Mesendoderm (in vitro differentiated cells): Measurements from ENCODE around the gene CHCHD6.

ENCODE experiments used
- DNase-seq: peaks from one replicate; pipeline ENCODE4 v3.0.0; 2013
- H2AK5ac ChIP-seq: 2 replicates; pipeline ENCODE4 v1.6.1; 2013; ENCODE audit warnings: low read length, inconsistent platforms
- H2BK120ac ChIP-seq: 2 replicates; pipeline ENCODE4 v1.6.1; 2013; ENCODE audit warnings: low read depth, mild to moderate bottlenecking, low read length, moderate library complexity, mixed read lengths
- H2BK15ac ChIP-seq: replicated peaks from 2 replicates; pipeline ENCODE4 v1.6.1; 2013; ENCODE audit warnings: low read depth, mild to moderate bottlenecking, moderate library complexity
- H2BK5ac ChIP-seq: 2 replicates; pipeline ENCODE4 v1.6.1; 2013; ENCODE audit warnings: low read length, inconsistent platforms
- H3K18ac ChIP-seq: 2 replicates; pipeline ENCODE4 v1.6.1; 2013; ENCODE audit warnings: mild to moderate bottlenecking, low read length, mixed read lengths
- H3K23ac ChIP-seq: one replicate; pipeline ENCODE4 v1.6.1; 2013; ENCODE audit warnings: low read length
- H3K27ac ChIP-seq: 2 replicates; pipeline ENCODE4 v1.5.1; 2013; ENCODE audit warnings: low read depth, mild to moderate bottlenecking, inconsistent platforms, low read length, moderate library complexity
- H3K27me3 ChIP-seq: 2 replicates; pipeline ENCODE4 v1.6.1; 2013; ENCODE audit warnings: low read length, control low read depth, mild to moderate bottlenecking, inconsistent platforms; ENCODE audit not compliant: insufficient read depth, poor library complexity
- H3K36me3 ChIP-seq: 2 replicates; pipeline ENCODE4 v1.6.1; 2013; ENCODE audit warnings: low read length, inconsistent platforms; ENCODE audit not compliant: control insufficient read depth, insufficient read depth
- H3K4ac ChIP-seq: one replicate; pipeline ENCODE4 v1.6.1; 2013; ENCODE audit warnings: low read depth, mild to moderate bottlenecking, low read length, moderate library complexity
- H3K4me1 ChIP-seq: 2 replicates; pipeline ENCODE4 v1.6.1; 2013; ENCODE audit warnings: low read depth, low read length, inconsistent platforms; ENCODE audit not compliant: control insufficient read depth
- H3K4me2 ChIP-seq: 2 replicates; pipeline ENCODE4 v1.6.1; 2013; ENCODE audit warnings: low read length
- H3K4me3 ChIP-seq: 2 replicates; pipeline ENCODE4 v1.5.1; 2013; ENCODE audit warnings: mild to moderate bottlenecking, low read length
- H3K56ac ChIP-seq: one replicate; pipeline ENCODE4 v1.6.1; 2013; ENCODE audit warnings: low read length
- H3K79me1 ChIP-seq: 2 replicates; pipeline ENCODE4 v1.6.1; 2013; ENCODE audit warnings: low read length, inconsistent platforms
- H3K79me2 ChIP-seq: 2 replicates; pipeline ENCODE4 v1.6.1; 2013; ENCODE audit warnings: mild to moderate bottlenecking, low read length; ENCODE audit not compliant: control insufficient read depth, insufficient read depth
- H3K9ac ChIP-seq: 2 replicates; pipeline ENCODE4 v1.6.1; 2013; ENCODE audit warnings: low read length, inconsistent platforms
- H4K5ac ChIP-seq: one replicate; pipeline ENCODE4 v1.6.1; 2013; ENCODE audit warnings: low read length
- H4K8ac ChIP-seq: one replicate; pipeline ENCODE4 v1.6.1; 2013; ENCODE audit warnings: low read depth, mild to moderate bottlenecking, control low read depth, low read length, moderate library complexity
- WGBS: extraction: QIAGEN DNeasy Blood & Tissue Kit; methylation state at CpG from one replicate; pipeline ENCODE4 v1.1.7; 2013; ENCODE audit warnings: low lambda C conversion rate, missing lambda C conversion rate; ENCODE audit not compliant: insufficient coverage; ENCODE audit errors: extremely low coverage; 5-methylcytosine and 5-hydroxymethylcytosine counted together

The CHCHD6 gene

DNA sequence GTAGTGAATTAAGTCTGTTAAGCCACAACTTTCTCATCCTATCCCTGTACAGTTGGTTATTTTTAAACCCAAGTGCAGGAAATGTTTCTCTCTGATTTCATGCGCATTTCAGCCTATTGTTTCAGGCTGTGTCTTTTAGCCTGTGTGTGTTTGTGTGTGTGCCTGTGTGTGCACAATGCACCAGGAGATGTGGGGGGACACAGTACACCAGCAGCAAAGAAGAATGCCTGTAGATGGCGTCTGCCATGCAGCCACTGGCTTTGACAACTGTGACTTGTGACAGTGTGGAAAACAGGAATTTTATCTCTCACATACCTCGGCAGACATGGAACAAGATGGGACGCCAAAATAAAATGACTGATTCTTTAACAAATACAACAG lies 235.3 kb downstream of the CHCHD6 start:
- DNase-seq = peak; percentile 68
- Histone ChIP-seq H3K79me2 (no peaks in the 10 kb centered on the region), H3K36me3 (no peaks in the 10 kb centered on the region), H2BK15ac (no peak overlapping the region), H2BK120ac (no peak overlapping the region), H3K27ac (no peak overlapping the region), H3K23ac (no peak overlapping the region), H3K4ac (no peak overlapping the region), H3K79me1 (no peaks in the 10 kb centered on the region), H3K4me3 (no peak overlapping the region), H4K5ac (no peak overlapping the region), H2BK5ac (no peak overlapping the region), H3K4me1 (no peaks in the 10 kb centered on the region), H3K56ac (no peak overlapping the region), H3K9ac (no peak overlapping the region), H3K18ac (no peak overlapping the region), H2AK5ac (no peak overlapping the region), H3K4me2 (no peak overlapping the region), H3K27me3 (no peaks in the 10 kb centered on the region), H4K8ac (no peak overlapping the region)
- no CpG with 5 or more reads among the region's 4 CpGs for WGBS

DNA sequence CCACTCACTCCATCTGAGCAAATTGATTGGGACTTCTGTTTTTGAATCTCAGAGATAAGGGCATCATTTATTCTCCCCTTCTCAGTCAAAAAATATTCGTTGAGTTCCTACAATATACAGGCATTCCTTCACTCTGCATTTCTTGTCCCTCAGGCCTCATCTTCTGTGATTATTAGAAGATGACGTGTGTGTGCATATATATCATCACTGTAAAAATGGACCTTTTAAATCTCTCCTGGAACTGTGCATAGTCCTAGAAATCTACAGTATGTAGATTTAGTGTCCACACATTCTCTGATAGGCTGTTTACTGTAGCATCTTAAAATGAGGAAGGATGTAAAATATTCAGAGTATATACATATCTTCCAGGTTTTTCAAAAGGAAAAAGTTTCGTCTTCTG lies 235.7 kb downstream of the CHCHD6 start:
- no peak overlapping the region for H2BK5ac ChIP-seq
- no peaks in the 10 kb centered on the region for H3K4me1 ChIP-seq
- no peak overlapping the region for H3K56ac ChIP-seq
- no peak overlapping the region for H2AK5ac ChIP-seq
- H4K5ac ChIP-seq = no peak overlapping the region
- no peak overlapping the region for H3K4ac ChIP-seq
- no peaks in the 10 kb centered on the region for H3K27me3 ChIP-seq
- H4K8ac ChIP-seq = no peak overlapping the region
- H3K79me2 ChIP-seq = no peaks in the 10 kb centered on the region
- H3K4me3 ChIP-seq = no peak overlapping the region
- H3K23ac ChIP-seq = no peak overlapping the region
- no peak overlapping the region for H2BK120ac ChIP-seq
- H3K9ac ChIP-seq = no peak overlapping the region
- no peaks in the 10 kb centered on the region for H3K79me1 ChIP-seq
- H3K4me2 ChIP-seq = no peak overlapping the region
- no CpG with 5 or more reads among the region's 3 CpGs for WGBS
- no peaks in the 10 kb centered on the region for H3K36me3 ChIP-seq
- no peak for DNase-seq
- H3K27ac ChIP-seq = no peak overlapping the region
- H2BK15ac ChIP-seq = no peak overlapping the region
- H3K18ac ChIP-seq = no peak overlapping the region

DNA sequence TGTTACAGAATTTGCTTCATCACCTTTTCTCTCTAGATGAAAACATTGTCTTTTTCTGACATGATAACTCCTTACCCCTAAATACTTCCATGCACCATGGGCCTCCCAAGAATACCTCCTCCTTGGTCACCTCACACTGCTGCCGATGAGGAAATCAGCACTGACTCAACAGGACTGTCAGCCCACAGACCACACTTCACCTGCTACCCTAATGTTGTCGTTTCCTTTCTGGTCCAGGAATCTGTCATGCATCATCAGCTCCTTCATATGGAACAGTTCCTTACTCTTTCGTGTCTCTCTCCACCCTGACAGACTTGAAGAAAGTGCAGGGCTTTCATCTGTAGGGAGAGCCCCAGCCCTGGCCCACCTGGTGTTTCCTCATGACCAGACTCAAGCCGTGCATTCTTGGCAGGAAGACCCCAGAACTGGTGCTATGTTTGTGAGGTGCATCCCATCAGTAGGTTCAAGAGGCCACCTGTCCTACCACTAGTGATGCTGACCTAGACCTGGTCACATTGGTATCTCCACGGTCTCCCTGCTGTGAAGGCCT lies 237.8 kb downstream of the CHCHD6 start:
- no peak overlapping the region for H3K23ac ChIP-seq
- H3K9ac ChIP-seq = no peak overlapping the region
- no peak overlapping the region for H4K8ac ChIP-seq
- no peak for DNase-seq
- no peak overlapping the region for H3K4me2 ChIP-seq
- H3K4me1 ChIP-seq = no peaks in the 10 kb centered on the region
- no peaks in the 10 kb centered on the region for H3K79me1 ChIP-seq
- no CpG with 5 or more reads among the region's 5 CpGs for WGBS
- H3K36me3 ChIP-seq = no peaks in the 10 kb centered on the region
- H3K4ac ChIP-seq = no peak overlapping the region
- no peak overlapping the region for H3K4me3 ChIP-seq
- H3K27me3 ChIP-seq = no peaks in the 10 kb centered on the region
- no peaks in the 10 kb centered on the region for H3K79me2 ChIP-seq
- no peak overlapping the region for H2BK5ac ChIP-seq
- H2BK15ac ChIP-seq = no peak overlapping the region
- H2AK5ac ChIP-seq = no peak overlapping the region
- H4K5ac ChIP-seq = no peak overlapping the region
- no peak overlapping the region for H3K27ac ChIP-seq
- H3K18ac ChIP-seq = no peak overlapping the region
- H3K56ac ChIP-seq = no peak overlapping the region
- H2BK120ac ChIP-seq = no peak overlapping the region

DNA sequence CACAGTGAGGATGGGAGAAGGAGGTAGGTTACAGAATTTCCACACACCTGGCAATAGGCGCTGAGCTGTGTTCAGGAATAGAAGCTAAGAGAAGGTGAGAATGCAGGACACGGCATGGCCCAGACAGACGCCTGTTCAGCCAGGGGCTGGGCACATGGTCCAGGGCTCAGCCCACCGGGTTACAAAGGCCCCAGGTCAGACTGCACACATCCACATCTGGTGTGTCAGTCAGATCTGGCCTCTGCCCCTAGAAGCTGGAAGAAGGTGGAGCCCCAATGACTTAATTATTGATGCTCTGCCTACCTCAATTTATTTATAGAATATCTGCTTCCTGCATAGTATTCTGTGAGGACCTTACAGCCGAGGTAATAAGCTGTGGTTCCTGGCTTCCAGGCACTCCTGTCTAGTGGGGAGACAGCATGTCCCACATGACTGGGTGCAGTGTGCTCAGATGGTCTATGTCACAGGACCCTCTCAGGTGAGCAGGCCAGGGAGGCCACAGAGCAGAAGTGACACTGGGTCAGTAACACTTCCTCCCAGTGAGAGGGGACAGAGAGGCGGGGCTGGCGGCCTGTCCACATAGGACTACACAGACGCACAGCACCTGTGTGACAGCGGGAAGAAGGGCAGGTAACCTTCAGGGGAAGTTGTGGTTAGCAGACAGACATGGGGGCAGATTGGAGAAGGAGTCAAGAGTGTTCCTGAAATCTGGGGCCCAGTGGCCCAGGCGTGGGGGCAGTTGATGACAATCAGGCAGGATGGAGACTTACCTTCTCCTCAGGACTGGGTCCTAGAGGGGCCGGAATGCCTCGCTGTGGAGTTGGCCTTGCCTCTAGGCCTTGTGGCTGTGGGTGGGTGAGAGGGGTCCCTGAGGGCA lies 240.3 kb downstream of the CHCHD6 start:
- Histone ChIP-seq H2BK5ac (no peak overlapping the region), H3K27me3 (no peaks in the 10 kb centered on the region), H3K79me2 (no peaks in the 10 kb centered on the region), H3K4me1 (no peaks in the 10 kb centered on the region), H2BK15ac (no peak overlapping the region), H2BK120ac (no peak overlapping the region), H3K4me2 (no peak overlapping the region), H3K4ac (no peak overlapping the region), H4K5ac (no peak overlapping the region), H3K36me3 (no peaks in the 10 kb centered on the region), H3K23ac (no peak overlapping the region), H3K56ac (no peak overlapping the region), H3K79me1 (no peaks in the 10 kb centered on the region), H3K18ac (no peak overlapping the region), H4K8ac (no peak overlapping the region), H2AK5ac (no peak overlapping the region), H3K4me3 (no peak overlapping the region), H3K27ac (no peak overlapping the region), H3K9ac (no peak overlapping the region)
- WGBS = no CpG with 5 or more reads among the region's 12 CpGs
- DNase-seq = no peak

DNA sequence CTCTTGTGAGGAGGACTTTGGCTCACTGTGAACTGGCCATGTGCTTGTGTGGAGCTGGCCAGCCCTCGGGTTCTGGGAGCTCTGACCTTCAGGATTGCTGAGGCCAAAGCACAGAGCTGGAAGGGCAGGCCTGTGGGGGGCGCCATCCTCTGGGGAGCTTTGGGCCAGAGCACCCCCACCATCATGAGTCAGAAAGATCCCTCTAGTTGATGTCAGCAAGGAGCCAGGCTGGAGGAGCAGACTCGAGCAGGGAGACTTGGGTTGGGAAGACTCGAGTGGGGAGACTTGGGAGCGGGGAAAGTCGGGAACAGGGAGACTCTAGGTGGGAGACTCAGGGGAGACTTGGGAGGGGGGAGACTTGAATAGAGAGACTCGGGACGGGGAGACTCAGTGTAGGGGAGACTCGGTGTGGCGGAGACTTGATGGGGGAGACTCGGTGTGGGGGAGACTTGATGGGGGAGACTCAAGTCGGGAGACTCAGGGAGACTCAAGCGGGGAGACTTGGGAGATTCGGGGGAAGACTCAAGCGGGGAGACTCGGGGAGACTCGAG lies 241.2 kb downstream of the CHCHD6 start:
- H3K27me3 ChIP-seq = no peaks in the 10 kb centered on the region
- no peak overlapping the region for H2BK120ac ChIP-seq
- no peak overlapping the region for H3K27ac ChIP-seq
- no peak overlapping the region for H2BK5ac ChIP-seq
- peak; percentile 37 for DNase-seq
- H3K4ac ChIP-seq = no peak overlapping the region
- no peak overlapping the region for H3K4me2 ChIP-seq
- H3K9ac ChIP-seq = no peak overlapping the region
- no peaks in the 10 kb centered on the region for H3K4me1 ChIP-seq
- H3K18ac ChIP-seq = no peak overlapping the region
- H3K79me2 ChIP-seq = no peaks in the 10 kb centered on the region
- H3K23ac ChIP-seq = no peak overlapping the region
- no CpG with 5 or more reads among the region's 17 CpGs for WGBS
- H4K8ac ChIP-seq = no peak overlapping the region
- no peaks in the 10 kb centered on the region for H3K36me3 ChIP-seq
- no peaks in the 10 kb centered on the region for H3K79me1 ChIP-seq
- H2BK15ac ChIP-seq = no peak overlapping the region
- H4K5ac ChIP-seq = no peak overlapping the region
- H3K4me3 ChIP-seq = no peak overlapping the region
- no peak overlapping the region for H3K56ac ChIP-seq
- H2AK5ac ChIP-seq = no peak overlapping the region
